Peyer's patch (tissue), 4 donors: ENCODE measurements around the gene GALNT17. TPM values are rescaled to one million over a fixed set of nuclear protein-coding genes. Genes with fewer than 3 reads are reported as not detected.

ENCODE experiments used
- DNase-seq, 3 donors: peaks; one replicate each; pipeline ENCODE4 v3.0.0-alpha.2; 2017 to 2019
- H3K27ac ChIP-seq, 4 donors: fragments of 200-600 bp; sonication (generic); one replicate each; pipeline ENCODE4 v1.5.1; 2016 to 2019
- H3K27me3 ChIP-seq, 2 donors: fragments of 200-600 bp; sonication (generic); one replicate each; pipeline ENCODE4 v1.5.1; 2019
- H3K36me3 ChIP-seq, 3 donors: fragments of 200-600 bp; sonication (generic); one replicate each; pipeline ENCODE4 v1.5.1; 2016 to 2019
- H3K4me1 ChIP-seq, 4 donors: fragments of 200-600 bp; sonication (generic); one replicate each; pipeline ENCODE4 v1.5.1; 2016 to 2019
- H3K4me3 ChIP-seq, 4 donors: fragments of 200-600 bp; sonication (generic); 1 replicate in 3 of 4; 2 replicates in 1 of 4; pipeline ENCODE4 v1.5.1; 2016 to 2019; ENCODE audit warnings: mild to moderate bottlenecking in 1 of 4
- H3K9me3 ChIP-seq, 4 donors: fragments of 200-600 bp; sonication (generic); one replicate each; pipeline ENCODE4 v1.5.1; 2016 to 2019; ENCODE audit warnings: mild to moderate bottlenecking in 1 of 4
- POLR2A ChIP-seq, 2 donors: fragments of 450-650 bp; IDR thresholded peaks; one replicate each; pipeline ENCODE4 v1.5.1; 2017; ENCODE audit warnings: antibody characterized with exemption in 2 of 2, mild to moderate bottlenecking in 2 of 2, moderate library complexity in 2 of 2
- total RNA-seq, 4 donors: library from RNA; depleted of rRNA; stranded (reverse); fragments of >200 nt; gene quantifications; one replicate each; pipeline ENCODE4 v1.1.0, GENCODE V29; 2016
- TF ChIP-seq, protein P1 (sequence below), 6 experiments: fragments of 450-650 bp in 4 of 6; fragments of 200-600 bp in 2 of 6; sonication (generic) in 1 of 6; IDR thresholded peaks; one replicate each; pipeline ENCODE4 v1.5.1; 2017 to 2019; ENCODE audit warnings: antibody characterized with exemption in 6 of 6, mild to moderate bottlenecking in 3 of 6, moderate library complexity in 1 of 6

GALNT17 gene
- total RNA-seq, 4 donors from 2014 or later = 0.88 to 17.3 (median 2.3) TPM

DNA sequence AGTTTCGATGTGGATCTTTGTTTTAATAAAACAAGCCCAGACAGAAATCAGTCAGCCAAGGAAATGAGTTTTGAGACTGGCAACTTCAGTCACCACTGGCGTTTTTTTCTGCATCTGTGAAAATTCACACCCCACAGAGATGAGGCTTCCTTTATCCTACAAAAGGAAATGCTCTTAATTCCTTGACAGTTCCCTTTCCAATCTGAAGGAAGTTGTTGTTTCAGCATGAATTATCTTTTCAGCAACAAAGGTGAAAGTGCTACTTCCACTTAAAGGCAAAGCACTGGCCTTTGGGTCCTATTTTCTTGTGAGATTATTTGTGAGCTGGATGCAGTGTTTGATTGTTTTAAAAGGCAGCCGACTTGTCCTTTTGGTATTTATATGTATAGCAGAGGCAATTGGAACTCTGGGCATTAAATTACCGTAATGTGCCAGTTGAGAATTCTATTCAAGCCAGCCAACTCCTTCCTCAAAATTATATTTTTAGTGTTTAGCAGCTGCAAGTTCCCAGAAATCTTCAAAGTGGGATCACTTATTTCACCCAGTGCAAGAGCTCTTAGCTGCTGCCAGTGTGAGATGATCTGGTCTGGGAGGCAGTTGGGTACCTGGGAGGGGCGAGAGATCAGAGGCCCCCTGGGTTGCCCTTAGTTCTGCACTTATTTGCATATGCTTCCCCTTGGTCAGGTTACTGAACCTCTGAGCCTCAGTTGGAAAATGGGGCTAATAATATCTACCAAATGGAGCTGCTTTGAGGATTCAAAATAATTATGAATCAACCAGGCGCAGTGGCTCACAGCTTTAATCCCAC is 427.1 kb downstream of the GALNT17 start:
- no peak for DNase-seq
- Histone ChIP-seq H3K4me3 (no peak overlapping the region), H3K27ac (no peak overlapping the region), H3K27me3 (no peaks in the 10 kb centered on the region), H3K9me3 (no peaks in the 10 kb centered on the region), H3K36me3 (no peaks in the 10 kb centered on the region), H3K4me1 (no peaks in the 10 kb centered on the region)
- TF ChIP-seq, protein P1, sequence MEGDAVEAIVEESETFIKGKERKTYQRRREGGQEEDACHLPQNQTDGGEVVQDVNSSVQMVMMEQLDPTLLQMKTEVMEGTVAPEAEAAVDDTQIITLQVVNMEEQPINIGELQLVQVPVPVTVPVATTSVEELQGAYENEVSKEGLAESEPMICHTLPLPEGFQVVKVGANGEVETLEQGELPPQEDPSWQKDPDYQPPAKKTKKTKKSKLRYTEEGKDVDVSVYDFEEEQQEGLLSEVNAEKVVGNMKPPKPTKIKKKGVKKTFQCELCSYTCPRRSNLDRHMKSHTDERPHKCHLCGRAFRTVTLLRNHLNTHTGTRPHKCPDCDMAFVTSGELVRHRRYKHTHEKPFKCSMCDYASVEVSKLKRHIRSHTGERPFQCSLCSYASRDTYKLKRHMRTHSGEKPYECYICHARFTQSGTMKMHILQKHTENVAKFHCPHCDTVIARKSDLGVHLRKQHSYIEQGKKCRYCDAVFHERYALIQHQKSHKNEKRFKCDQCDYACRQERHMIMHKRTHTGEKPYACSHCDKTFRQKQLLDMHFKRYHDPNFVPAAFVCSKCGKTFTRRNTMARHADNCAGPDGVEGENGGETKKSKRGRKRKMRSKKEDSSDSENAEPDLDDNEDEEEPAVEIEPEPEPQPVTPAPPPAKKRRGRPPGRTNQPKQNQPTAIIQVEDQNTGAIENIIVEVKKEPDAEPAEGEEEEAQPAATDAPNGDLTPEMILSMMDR (IDR thresholded peaks at IDR 0.05) = no peak
- TF ChIP-seq POLR2A (IDR thresholded peaks at IDR 0.05) = no peak

DNA sequence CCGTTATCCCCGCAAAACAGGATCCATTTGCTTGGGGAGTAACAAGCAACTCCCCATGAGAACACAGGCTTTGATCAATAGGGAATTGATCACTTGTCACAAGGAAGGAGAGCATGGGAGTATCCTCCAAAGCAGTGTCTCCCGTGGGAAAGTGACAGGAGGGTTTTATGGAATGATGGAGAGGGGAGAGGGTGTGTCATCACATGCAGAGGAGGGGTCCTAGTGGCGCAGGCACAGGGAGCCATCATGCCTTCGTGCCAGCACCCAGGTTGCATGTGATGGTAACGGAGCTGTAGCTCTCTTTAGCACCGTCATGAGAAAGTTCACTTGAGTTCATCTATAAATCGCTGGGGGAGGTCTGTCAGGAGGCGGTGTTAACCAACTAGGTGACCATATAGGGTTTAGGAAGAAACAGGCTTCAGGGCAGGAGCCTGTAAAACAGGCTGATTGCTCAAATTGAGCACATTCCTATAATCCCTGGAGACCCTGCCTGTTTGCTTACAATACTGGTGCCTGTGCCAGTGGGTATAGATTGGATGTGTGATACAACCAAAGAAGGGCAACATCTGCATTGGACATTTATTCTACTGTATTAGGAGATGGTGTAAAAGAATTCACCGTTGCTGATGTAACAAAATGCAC is 428.5 kb downstream of the GALNT17 start:
- Histone ChIP-seq H3K9me3 (no peaks in the 10 kb centered on the region), H3K27me3 (no peaks in the 10 kb centered on the region), H3K4me1 (no peaks in the 10 kb centered on the region), H3K27ac (no peak overlapping the region), H3K4me3 (no peak overlapping the region), H3K36me3 (no peaks in the 10 kb centered on the region)
- TF ChIP-seq, protein P1 (IDR thresholded peaks at IDR 0.05) = no peak
- TF ChIP-seq POLR2A (IDR thresholded peaks at IDR 0.05) = no peak
- DNase-seq = no peak

DNA sequence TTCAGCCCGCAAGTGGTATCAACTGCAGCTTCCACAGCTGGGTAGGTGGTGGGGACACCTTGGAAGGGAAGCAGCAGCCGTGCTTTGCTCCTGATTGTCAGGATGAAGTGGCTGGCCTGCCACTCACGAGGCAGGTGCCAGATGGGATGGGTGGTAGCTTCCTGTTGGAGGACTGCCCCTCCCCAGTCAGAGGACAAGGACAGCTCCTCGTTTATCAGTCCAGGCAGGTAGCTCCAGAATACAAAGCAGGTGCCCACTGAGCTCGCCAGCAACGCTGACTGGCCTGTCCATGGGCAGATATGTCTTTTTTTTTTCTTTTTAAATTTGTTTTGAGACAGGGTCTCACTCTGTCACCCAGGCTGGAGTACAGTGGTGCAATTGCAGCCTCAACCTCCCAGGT is 431.3 kb downstream of the GALNT17 start:
- no peak overlapping the region for H3K4me3 ChIP-seq
- no peaks in the 10 kb centered on the region for H3K36me3 ChIP-seq
- no peak for TF ChIP-seq POLR2A (IDR thresholded peaks at IDR 0.05)
- TF ChIP-seq, protein P1 (IDR thresholded peaks at IDR 0.05) = no peak

DNA sequence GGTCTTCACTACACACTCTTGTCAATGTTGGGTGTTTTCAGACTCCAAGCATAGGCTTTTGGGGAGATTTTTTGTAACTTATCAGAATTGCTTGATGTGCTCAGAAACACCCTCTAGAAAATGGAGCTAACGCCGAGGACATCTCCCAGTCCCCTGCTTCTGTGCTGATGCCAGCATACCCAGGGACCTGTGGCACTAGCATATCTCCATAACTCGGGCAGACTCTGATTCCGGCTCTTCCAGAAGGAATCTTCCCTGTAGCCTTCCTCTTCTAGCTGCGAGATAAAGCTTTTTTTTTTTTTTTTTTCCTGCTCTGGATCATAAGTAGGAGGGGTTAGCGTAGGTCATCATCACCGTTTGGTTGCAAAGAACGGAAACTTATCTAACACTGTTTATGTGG is 434.4 kb downstream of the GALNT17 start:
- Histone ChIP-seq H3K4me1 (no peaks in the 10 kb centered on the region), H3K27ac (no peak overlapping the region), H3K4me3 (no peak overlapping the region), H3K9me3 (no peaks in the 10 kb centered on the region), H3K27me3 (no peaks in the 10 kb centered on the region), H3K36me3 (no peaks in the 10 kb centered on the region)
- DNase-seq = no peak
- TF ChIP-seq, protein P1 (IDR thresholded peaks at IDR 0.05) = no peak
- TF ChIP-seq POLR2A (IDR thresholded peaks at IDR 0.05) = no peak

More for the DNA sequence above, 431.3 kb downstream of the GALNT17 start:
- H3K27ac ChIP-seq = no peak overlapping the region
- no peaks in the 10 kb centered on the region for H3K4me1 ChIP-seq
- no peaks in the 10 kb centered on the region for H3K27me3 ChIP-seq
- DNase-seq = no peak
- no peaks in the 10 kb centered on the region for H3K9me3 ChIP-seq

DNA sequence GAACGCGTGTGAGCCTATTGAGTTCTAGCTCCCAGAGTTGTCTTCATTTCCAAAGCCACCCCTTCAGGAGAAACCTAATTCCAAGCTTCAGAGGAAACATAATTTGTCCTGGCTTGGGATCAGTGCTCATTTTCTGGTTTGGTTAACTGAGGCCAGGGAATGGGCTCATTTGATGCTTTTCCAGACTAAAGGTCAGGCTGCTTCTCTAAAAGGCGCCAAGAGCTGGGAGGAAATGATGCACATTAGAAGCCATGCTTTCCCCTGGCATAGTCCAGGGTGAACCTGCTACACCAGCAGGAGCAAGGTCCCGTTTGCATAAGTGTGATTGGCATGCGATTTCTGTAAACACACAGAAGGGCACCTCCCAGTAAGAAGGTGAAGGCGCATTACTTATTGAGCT is 435.0 kb downstream of the GALNT17 start:
- no peaks in the 10 kb centered on the region for H3K27me3 ChIP-seq
- DNase-seq = no peak
- no peak overlapping the region for H3K4me3 ChIP-seq
- H3K36me3 ChIP-seq = no peaks in the 10 kb centered on the region
- no peaks in the 10 kb centered on the region for H3K4me1 ChIP-seq
- no peak for TF ChIP-seq POLR2A (IDR thresholded peaks at IDR 0.05)
- TF ChIP-seq, protein P1 (IDR thresholded peaks at IDR 0.05) = no peak
- no peaks in the 10 kb centered on the region for H3K9me3 ChIP-seq
- no peak overlapping the region for H3K27ac ChIP-seq
